Liver (tissue), 3 donors: ENCODE results near the gene M6PR.

Source experiments
- ATF3 ChIP-seq: IDR thresholded peaks from 2 replicates; pipeline ENCODE4 v1.6.1; 2016; ENCODE audit warnings: antibody characterized with exemption
- CTCF ChIP-seq: fragments of 150-350 bp; IDR thresholded peaks from 2 replicates; pipeline ENCODE4 v1.5.1; 2017; ENCODE audit warnings: improper control_type of control experiment, low read depth, low read length; ENCODE audit not compliant: missing input control
- EGR1 ChIP-seq, 2 donors: IDR thresholded peaks; 2 replicates each; pipeline ENCODE4 v1.6.1; 2016 to 2018; ENCODE audit warnings: antibody characterized with exemption in 2 of 2, low read depth in 2 of 2
- GABPA ChIP-seq, 2 donors: IDR thresholded peaks in 1 of 2; conservative IDR thresholded peaks in 1 of 2; 2 replicates each; pipeline ENCODE4 v1.6.1; 2016; ENCODE audit warnings: antibody characterized with exemption in 2 of 2, mild to moderate bottlenecking in 1 of 2, moderate library complexity in 1 of 2
- HNF4G ChIP-seq: IDR thresholded peaks from 2 replicates; pipeline ENCODE4 v1.6.1; 2016; ENCODE audit warnings: antibody characterized with exemption
- JUND ChIP-seq, 2 donors: IDR thresholded peaks; 2 replicates each; pipeline ENCODE4 v1.6.1; 2016; ENCODE audit warnings: antibody characterized with exemption in 2 of 2
- MAX ChIP-seq: IDR thresholded peaks from 2 replicates; pipeline ENCODE4 v1.6.1; 2016; ENCODE audit warnings: antibody characterized with exemption
- NR2F2 ChIP-seq: IDR thresholded peaks from 2 replicates; pipeline ENCODE4 v1.6.1; 2016; ENCODE audit warnings: antibody characterized with exemption
- RAD21 ChIP-seq, 2 donors: IDR thresholded peaks; 2 replicates each; pipeline ENCODE4 v1.6.1; 2016; ENCODE audit warnings: antibody characterized with exemption in 2 of 2, mild to moderate bottlenecking in 2 of 2
- REST ChIP-seq: IDR thresholded peaks from 2 replicates; pipeline ENCODE4 v1.6.1; 2016; ENCODE audit warnings: antibody characterized with exemption, mild to moderate bottlenecking
- SP1 ChIP-seq: IDR thresholded peaks from 2 replicates; pipeline ENCODE4 v1.6.1; 2018; ENCODE audit warnings: antibody characterized with exemption, mild to moderate bottlenecking
- TAF1 ChIP-seq: conservative IDR thresholded peaks from 2 replicates; pipeline ENCODE4 v1.6.1; 2016; ENCODE audit warnings: antibody characterized with exemption, mild to moderate bottlenecking
- YY1 ChIP-seq: IDR thresholded peaks from 2 replicates; pipeline ENCODE4 v1.6.1; 2016; ENCODE audit warnings: antibody characterized with exemption, mild to moderate bottlenecking
- ZBTB33 ChIP-seq: IDR thresholded peaks from 2 replicates; pipeline ENCODE4 v1.6.1; 2016; ENCODE audit warnings: antibody characterized with exemption
- donor health status: healthy.
- donor health status: healthy.

- TF ChIP-seq CTCF (no peak), ATF3 (no peak), YY1 (no peak), RAD21 (IDR thresholded peaks at IDR 0.05) (no peak), TAF1 (no peak), REST (no peak), HNF4G (no peak), SP1 (no peak), MAX (no peak), ZBTB33 (no peak), EGR1 (IDR thresholded peaks at IDR 0.05; ENCODE audit: low read depth in 2 of 2) (no peak), NR2F2 (no peak), JUND (IDR thresholded peaks at IDR 0.05) (no peak), GABPA (IDR thresholded peaks at IDR 0.05 in 1 of 2, conservative IDR thresholded peaks at IDR 0.05 in 1 of 2) (no peak)
Observed at GRCh38 chr12:8956073-8956472, 6.6 kb upstream of the M6PR start.
